Stimulated activated CD4-positive, alpha-beta T cell treated with anti-CD3 and anti-CD28 coated beads, Interleukin-15, amount 100 ng/mL, for 48 hours (primary cell): ENCODE data around the gene CEP112.

Experiments used
- DNase-seq, 2 donors: peaks; one replicate each; pipeline ENCODE4 v3.0.0-alpha.2; 2020; ENCODE audit warnings: low read depth in 2 of 2

Gene CEP112

DNA sequence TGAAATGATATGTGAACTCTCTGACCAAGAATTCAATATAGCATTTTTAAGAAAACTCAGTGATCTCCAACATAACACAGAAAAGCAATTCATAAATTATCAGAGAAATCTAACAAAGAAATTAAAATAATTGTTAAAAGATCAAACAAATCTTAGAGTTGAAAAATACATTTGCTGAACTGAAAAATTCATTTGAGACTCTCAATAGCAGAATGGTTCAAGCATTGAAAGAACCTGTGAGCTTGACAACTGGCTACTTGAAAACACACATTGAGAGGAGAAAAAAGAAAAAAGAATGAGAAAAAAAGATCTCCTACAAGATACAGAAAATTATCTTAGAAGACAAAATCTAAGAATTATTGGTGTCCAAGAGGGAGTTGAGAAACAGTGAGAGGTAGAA lies 203.5 kb downstream of the CEP112 start:
- no peak for DNase-seq

DNA sequence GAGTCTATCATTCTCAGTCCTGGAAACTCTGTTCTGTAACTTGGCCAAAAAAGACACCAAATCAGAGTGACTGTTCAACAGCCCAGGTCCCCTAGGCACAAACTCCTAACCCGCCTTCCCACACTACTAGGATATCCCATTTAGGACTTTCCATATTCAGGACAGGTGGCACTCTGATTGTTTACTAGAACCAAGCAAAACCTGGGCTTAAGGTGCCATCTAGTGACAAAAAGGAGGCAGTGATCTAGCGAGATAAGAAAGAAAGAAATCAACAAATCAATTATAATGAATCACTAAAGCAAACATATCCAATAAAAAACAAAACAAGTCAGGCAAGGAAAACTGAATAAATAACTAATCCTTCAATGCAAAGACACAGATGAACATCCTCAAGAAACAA lies 203.9 kb downstream of the CEP112 start:
- DNase-seq, result no peak

DNA sequence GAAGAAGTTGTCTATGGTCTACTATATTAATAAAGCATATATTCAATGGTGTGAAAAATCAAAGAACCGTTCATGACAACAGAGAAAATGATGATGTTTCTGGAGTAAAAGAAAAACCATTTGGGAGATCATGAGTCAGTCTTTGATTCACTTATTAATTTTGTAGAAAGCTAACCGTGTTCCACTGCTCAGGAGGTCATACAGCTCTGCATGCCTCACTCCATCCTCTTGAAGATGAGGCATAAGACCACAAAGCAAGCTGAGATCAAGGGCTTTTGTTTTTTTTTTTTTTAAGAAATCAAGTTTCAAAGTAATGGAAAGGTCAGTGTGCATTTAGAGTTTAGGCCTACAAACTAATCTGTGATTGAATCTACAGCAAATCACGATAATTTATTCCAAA lies 206.4 kb downstream of the CEP112 start:
- no peak for DNase-seq

DNA sequence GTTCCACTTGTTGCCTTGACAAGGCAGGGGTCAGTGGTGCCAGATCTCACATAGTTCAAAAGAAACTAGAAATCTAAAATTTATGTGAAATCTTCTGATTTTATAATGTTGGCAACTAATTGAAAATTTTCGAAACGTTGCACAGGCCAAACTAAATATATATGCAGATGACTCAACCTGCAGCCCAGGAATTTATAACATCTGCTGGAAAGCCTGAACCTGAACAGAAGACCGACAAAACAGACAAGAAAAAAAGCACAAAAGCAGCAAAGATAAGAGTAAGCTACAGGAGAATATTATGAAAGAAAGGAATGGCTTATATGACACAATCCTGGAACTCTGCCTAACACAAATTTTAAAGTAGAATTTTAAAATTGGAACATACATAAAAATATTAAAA lies 207.6 kb downstream of the CEP112 start:
- DNase-seq, result no peak

DNA sequence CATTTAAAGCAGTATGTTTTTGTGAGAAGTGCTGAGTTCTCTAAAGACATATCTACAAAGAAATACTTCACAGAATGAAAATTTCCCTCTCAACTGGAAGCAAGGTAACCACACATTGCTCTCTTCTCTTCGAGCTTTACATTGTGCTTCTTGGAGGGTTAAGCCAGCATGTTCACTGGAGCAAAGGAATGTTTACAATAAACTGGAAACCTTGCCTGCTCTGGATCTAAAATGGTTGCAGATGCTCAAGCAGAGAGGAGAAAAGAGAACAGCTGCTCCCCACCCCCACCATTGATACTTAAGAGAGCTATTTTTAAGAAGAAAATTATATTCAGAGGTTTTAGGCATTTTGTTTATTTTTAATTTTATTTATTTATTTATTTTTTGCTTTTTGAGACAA lies 213.1 kb downstream of the CEP112 start:
- no peak for DNase-seq

DNA sequence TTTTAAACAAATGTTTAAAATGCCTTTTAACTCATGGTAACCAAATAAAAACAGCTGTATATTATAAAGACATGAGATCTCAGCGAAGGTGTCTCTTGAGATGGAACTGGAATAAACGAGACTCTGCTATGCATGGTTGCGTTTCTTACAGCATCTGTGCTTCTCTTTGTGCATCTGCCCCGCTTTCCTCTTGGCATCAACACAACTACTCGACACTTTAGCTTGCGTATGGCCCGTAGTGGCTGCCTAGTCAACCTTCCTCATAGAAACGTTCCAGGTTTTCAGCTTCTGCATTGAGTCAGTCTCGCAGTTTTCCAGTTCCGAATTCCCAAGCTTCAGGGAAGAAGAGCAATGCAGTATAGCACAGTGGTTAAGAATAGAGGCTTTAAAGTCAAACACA lies 214.9 kb downstream of the CEP112 start:
- no peak for DNase-seq

DNA sequence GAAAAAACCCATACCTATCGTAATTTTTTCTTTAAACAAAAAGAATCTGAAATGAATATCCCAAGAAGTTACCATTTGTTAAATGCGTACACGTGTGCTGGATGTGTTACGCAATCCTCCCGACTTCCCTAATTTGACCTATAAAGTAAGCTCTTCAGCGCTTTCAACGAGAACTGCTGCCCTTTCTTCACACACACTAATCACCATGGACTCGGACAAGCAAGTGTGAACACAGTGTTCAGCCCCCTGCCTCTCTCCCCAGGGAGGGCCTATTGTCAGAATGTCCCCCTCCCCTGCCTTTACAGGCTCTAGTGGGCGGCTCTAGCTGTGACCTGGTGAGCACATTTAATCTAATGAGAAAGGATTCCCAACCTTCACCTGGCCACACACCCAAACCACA lies 216.1 kb downstream of the CEP112 start:
- no peak for DNase-seq

DNA sequence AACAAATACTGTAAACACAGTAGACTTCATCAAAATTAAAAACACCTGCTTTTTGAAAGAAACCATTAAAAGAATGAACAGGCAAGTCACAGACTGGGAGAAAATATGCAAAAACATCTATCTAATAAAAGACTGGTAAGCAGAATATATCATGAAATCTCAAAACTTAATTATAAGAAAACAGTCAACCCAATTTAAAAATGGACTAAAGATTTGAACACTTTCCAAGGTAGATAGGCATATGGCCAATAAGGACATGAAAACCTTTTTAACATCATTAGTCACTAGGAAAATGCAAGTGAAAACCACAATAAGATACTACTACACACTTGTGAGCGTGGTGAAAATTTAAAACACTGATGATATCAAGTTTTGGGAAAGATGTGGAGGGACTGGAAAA lies 218.7 kb downstream of the CEP112 start:
- no peak for DNase-seq

DNA sequence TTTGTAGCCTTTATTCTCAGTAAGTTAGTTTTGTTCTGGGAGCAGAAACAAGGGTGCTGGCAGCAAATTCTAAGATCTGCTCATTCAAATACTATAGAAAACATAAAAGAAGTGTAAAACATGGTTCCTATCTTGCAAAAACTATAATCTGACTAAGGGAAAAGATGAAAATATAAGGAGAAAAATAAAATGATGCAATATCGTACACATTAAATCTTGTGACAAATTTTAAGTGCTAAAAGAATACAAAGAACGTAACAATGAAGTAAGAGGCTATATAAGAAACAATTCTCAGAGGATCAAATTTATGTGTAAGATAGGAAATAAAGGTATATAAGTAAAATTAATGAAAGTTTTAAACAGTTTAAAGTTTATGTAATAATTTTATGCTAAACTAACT lies 224.6 kb downstream of the CEP112 start:
- DNase-seq, result no peak

DNA sequence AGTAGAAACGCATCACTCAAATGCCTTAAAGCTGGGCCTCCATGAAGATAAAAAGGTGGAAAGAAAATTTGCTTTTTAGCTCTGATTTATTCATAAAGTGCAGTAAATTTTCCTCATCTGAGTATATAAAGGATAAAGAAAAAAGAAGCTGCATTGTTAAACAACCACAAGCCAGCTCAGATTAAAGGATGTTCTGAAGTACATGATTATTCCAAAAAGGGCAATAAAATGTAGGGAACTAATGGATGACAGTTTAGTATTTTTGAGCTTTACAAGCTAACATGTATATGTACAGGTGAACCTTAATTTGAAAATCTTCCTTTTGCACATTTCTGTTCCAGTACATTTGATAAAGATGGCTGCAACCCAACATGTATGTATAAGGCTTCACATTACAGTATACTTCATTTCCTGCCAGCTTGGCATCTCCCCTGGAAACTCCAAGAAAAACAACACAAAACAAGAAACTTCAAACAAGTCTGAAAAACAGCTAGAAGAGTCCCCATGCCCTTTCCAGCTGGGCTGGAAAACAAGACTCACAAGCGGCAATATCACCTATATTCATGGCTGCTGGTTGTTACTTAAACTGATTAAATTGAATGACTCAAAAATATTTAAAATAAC lies 225.7 kb downstream of the CEP112 start:
- DNase-seq, result no peak

DNA sequence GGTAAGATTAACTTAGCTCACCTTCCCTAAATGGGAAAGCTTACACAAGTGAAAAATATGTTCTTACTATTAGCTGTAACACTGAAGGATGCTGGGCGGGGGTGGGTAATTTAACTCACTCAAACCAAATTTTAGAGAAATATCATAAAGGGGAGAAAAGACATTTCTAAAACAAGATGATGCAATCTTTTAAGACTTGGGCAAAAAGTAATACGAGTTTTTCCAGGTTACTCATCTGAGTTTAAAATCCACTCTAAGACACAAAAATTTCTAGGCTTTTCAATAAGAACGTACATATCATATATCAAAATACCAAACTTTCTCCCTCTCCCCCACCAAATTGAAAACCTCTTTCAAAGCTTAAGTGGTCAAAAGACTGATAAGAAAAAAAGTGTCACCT lies 228.8 kb downstream of the CEP112 start:
- DNase-seq, result no peak

DNA sequence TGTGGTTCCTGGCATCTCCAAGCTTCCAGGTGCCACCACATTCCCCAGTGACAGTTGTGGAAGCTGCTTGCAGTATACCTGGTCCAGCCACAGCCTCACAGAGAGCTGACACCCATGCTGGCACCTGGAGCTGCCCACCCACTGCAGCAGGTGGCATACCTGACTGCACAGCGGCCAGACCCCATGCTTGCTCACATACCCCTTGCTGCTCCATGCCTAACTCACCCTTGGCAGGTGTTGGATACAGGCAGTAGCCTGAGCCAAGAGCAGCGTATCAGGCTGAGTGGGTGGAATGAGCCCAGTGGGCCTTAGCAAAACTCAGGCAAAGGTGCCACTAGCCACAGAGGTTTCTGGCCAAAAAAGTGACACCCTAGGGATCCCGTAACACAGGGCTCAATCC lies 232.3 kb downstream of the CEP112 start:
- no peak for DNase-seq

DNA sequence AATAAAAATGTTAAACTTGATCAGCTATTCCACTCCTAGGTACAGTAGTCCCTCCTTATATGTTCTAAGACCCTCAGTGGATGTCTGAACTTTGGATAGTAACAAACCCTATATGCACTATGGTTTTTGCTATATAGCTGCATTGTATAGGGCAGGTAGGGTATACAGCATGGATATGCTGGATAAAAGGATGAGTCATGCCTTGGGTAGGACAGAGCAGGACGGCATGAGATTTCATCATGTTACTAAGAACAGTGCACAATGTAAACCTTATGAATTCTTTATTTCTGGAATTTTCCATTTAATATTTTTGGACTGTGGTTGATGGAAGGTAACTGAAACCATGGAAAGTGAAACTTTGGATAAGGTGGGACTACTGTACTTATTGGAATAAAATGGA lies 235.1 kb downstream of the CEP112 start:
- no peak for DNase-seq

DNA sequence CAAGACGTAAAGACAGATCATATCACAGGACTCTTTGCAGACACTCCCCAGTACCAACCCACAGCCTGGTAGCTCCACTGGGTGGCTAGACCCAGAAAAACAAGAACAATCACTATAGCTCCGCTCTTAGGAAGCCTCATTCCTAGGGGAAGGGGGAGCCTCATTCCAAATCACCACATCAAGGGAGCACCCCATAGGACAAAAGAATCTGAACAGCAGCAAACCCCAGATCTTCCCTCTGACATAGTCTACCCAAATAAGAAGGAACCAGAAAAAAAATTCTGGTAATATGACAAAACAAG lies 237.8 kb downstream of the CEP112 start:
- no peak for DNase-seq

DNA sequence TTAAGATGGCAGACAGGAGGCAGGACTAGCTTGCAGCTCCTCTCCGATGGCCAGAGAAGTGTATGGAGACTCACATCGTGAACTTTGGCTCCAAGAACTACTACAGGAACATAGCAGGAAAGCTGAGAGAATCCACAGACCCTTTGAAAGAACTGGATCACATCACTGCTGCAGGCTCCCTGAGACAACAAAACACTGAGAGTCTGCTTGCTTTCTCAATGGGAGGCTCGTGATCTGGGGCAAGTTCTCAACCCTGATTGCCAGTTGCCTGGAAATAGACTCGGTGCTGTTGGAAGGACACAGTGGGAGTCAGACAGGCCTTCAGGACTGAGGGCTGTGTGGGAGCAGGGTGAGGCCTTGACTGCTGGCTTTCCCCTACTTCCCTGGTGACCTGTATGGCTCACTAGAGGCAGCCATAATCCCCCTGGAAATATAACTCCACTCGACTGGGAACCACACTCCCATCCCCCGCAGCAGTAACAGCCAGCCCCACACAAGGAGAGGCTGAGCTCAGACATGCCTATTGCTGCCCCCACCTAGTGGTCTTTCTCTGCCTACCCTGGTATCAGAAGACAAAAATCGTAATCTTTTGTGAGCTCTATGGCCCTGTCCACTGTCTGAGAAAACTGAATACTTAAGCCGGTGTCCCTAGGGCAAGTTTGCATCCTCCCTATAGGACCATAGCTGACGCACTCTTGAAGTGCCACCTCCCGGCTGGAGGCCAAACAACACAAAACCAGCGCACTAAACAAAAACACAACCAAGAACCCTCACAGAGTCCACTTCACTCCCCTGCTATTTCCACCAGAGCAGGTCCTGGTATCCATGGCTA lies 238.4 kb downstream of the CEP112 start:
- DNase-seq, result no peak

DNA sequence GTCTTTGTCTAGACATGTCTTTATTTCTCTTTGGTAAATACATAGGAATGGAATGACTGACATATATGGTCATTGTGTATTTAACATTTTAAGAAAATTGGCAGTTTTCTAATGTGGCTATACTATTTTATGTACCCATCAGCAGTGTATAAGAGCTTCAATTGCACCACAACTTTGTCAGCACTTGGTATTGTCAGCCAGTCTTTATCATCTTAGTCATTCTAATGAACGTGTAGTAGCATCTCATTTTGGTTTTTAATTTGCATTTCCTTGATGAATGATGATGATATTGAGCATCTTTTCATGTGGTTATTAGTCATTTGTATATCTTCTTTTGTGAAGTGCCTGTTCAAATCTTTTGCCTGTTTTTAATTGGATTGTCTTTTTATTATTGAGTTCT lies 239.3 kb downstream of the CEP112 start:
- no peak for DNase-seq

DNA sequence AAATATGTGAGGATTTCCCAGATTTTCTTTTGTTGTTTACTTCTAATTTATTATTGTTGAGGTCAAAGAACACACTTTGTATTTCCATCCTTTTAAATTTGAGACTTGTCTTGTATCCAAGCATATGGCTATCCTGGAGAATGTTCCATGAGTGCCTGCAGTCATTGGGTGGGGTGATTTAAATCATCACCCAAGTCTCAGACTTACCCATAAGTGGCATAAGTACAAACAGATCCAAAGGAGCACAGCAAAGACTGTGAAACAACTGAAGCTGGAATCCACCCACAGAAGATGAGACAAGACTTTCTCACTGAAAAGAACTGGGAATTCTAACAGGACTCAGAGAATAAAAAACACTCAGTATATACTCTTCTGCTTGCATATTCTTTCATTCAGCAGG lies 239.9 kb downstream of the CEP112 start:
- no peak for DNase-seq

DNA sequence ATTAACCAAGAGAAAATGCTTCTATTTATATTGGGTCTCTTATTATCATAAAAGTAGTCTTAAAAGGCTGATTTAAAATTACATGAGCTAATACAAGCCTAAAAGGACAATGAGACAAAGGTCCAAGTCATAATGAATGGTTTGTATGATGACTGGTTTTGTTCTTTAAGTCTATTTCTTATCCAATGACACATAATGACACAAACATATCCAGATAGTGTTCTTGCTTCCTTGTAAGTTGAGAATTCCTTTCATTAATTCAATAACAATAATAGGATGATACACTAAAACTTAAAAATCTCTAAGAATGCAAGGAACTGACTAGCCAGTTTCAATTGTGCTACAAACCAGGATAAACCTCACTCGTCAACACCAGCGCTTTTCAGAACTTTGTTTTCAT lies 244.1 kb downstream of the CEP112 start:
- DNase-seq, result no peak

DNA sequence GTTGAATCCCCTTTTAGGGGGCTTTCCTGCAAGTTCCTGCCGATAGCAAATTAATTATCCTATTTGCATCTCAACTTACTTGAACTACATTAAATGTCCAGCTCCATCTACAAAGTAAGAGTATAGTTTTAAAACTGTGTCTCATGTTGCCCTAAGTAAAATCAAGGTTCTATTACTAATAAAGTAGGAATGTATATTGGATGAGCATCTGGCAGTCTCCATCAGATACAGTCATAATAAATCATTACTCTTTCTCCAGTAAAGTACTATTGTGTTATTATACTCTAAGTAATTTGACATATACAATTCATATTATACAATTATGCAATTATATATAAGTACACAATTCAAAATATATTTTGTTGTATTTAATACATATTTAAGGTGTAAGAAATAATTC lies 249.3 kb downstream of the CEP112 start:
- no peak for DNase-seq

DNA sequence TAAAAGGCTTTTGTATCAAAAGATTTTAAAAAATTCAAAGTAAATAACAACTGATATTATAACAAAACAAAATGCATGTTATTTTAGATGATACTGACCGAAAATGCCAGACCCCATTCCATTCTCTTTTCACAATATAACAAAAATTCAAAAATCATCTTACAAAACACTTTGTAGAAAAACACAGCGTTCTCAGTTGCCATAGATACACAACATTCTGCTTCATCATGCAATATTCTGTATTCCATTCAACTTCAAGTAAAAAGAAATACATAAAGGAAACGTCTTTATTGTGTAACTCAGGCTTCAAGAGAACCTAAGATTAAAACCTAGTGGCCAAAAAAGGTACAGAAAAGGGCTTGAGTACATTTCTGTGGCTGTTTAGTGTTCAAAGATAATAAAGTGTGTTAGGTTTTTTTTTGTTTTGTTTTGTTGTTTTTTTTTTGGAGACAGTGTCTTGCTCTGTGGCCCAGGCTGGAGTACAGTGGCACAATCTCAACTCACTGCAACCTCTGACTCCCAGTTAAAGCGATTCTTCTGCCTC lies 250.5 kb downstream of the CEP112 start:
- DNase-seq, result no peak

DNA sequence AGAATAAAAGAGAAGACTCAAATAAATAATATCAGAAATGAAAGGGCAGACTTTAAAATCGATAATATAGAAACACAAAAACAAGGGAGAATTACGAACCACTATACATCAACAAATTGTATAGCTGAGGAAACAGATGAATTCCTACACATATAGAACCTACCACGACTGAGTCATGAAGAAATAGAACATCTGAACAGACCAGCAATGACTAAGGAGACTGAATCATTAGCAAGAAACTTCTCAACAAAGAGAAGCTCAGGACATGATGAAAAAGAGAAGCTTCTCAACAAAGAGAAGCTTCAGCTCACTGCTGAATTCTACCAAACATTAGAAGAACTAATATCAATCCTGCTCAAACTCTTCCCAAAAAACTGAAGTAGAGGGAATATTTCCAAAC lies 255.9 kb downstream of the CEP112 start:
- DNase-seq, result no peak

DNA sequence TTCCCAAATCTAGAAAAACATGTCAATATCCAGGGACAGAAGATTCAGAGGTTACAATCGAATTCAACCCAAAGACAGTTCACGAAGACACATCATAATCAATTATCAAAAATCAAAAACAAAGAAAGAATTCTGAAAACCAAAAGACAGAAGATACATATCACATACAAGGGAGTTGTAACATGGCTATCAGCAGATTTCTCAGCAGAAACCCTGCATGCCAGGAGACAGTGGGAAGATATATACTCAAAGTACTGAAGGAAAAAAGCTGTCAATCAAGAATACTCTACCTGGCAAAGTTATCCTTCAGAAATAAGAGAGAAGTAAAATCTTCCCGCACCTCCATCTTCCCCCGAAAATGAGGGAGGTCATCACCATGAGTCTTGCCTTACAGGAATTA lies 258.6 kb downstream of the CEP112 start:
- no peak for DNase-seq

DNA sequence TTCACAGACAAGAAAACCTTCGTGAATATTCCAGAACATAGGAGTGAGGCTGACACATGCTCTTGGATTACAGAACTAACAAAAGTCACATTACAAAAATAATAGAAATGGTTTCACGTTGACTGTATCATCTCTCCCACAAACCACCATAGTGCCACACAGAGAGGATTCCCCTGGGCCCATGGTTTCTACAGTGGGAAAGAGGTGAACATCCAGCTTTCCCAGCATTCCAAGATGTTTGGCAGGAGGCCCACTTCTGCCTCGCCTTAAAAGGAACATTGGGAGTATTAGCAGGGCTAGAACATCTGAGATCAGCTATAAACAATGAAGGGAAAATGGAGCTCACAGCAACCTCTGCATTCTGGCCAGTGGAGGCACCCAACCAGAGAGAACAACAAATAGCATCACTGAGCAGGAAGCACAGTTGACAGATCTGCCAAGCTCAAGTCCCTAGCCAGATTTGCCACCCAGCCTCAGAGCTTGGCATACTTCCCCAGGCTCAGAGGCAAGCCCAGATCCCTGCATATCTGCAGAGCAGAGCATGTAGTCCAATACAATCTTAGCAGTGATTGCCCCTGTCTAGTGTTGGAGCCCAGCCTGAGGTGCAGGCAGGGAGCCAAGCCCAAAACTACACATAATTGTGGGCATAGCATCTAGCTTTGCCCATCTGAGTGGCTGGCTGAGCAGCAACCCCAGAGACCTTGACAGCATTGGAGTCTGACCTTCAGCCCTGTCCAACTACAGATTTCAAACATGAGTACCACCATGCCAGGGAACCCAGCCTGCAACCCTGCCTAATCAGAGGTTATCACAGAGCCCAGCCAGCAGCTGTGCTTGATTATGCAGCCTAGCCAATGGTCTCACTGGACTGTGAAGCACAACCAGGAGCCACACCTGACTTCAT lies 260.4 kb downstream of the CEP112 start:
- no peak for DNase-seq
